GM19395 (cell line): Measurements from ENCODE around the gene UBA52.
"Not testable (repeated sequence)": the region's sequence is repeated elsewhere in the genome, so short reads cannot be mapped to it uniquely, and the experiment has no call there.

Source experiments
- ATAC-seq: cut with Tn5 transposase; IDR thresholded peaks from one replicate; pipeline ENCODE4 v1.9.1; 2021; ENCODE audit warnings: mild to moderate bottlenecking, moderate library complexity; ENCODE audit not compliant: unreplicated experiment

The UBA52 gene

DNA sequence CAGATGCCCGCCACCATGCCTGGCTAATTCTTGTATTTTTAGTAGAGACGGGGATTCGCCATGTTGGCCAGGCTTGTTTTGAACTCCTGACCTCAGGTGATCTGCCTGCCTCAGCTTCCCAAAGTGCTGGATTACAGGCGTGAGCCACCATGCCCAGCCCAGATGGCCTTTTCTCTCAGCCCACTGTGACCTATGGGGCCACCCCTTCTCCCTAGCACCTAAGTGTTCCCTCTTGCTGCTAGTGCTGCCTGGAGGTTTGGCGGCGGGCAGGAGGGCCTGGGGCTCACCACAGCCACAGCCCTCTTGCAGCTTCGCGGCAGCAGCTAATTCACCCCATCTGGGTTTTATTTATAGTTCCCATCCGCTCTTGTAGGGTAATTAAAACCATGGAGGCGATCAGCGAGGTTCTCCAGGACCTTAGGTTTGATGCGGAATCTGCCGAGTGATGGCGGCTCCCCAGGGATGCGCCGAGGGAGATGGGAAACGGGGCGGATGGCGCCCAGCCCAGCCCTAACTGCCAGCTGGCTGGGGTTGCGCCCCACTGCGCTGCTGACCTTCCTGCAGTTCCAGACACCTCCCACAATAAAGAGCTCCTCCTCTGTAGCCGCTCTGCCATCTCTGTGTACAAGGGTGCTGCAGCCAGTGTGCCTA is 20.2 kb downstream of the UBA52 start:
- ATAC-seq, result no peak

DNA sequence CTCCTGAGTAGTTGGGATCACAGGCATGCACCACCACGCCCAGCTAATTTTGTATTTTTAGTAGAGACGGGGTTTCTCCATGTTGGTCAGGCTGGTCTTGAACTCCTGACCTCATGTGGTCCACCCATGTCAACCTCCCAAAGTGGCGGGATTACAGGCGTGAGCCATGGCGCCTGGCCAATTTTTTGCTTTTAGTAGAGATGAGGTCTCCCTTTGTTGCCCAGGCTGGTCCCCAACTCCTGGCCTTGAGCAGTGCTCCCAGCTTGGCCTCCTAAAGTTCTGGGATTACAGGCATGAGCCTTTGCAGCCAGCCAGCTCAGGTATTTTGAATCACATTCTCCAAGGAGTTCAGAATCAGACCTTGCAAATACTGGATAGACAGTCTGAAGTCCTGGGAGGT is 21.1 kb downstream of the UBA52 start:
- not testable (repeated sequence) for ATAC-seq

DNA sequence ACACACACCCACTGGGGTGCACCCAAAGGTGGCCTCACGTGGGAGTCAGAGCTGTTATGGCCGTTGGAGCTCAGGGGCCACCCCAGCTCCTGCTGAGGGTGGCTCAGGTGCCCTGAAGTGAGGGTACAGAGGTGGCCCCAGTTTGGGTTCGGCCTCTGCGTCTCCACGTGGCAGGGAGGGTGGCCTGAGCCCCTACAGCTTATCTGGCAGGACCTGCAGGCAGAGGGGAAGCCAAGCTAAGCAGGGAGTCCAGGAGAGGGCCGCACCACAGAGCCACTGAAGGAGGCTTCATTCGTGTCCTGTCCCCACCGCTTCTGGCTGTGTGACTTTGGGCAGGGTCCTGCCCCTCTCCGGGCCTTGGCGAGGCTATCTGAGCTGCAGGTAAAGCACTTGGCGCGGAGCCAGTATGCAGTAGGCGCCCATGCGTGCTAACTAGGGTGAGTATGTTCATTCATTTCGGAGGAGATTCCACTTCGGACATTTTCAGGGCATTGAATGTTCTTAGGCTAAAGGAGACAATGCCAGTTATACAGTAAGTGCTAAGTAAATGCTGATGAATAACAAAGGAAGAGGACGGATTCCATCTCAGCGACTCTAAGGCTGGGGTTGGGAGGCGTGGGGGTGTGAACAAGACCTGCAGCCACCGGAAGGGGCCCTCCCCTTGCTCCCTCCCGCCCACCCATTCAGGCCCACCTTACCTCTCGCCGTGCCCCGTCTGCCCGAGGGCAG is 21.9 kb downstream of the UBA52 start:
- ATAC-seq, result no peak

DNA sequence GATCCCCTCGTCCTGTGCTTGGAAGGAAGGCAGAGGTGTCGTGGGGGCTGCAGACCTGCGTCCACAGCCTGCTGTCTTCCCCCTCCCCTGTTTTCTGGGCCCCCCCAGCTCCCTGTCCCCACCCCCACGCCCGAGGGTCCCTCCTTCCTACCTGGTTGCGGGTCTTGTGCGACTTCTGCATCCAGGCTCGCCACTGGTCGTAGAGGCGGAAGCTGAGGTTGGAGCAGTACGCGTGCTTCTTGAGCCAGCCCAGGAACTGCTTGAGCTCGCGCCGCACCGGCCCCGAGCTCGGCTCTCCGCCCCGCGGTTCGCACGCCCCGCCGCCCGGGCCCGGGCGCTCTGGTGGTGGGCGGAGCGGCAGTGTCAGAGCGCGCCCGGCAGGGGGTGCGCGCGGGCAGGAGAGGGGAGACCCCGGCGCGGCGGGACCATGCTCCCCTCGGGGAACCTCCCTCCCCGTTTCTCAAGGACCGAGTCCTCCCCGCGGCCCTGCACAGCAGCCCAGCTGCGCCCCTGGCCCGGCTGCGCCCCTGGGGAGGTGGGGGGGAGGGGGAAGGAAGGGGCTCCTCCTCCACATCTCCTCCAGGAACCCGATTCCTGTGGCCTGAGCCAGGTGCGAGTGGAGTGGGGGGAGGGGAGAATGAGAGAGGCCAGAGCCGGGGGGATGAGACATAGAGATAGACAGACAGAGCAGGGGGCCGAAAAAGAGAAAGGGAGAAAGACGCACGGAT is 22.6 kb downstream of the UBA52 start:
- no peak for ATAC-seq

DNA sequence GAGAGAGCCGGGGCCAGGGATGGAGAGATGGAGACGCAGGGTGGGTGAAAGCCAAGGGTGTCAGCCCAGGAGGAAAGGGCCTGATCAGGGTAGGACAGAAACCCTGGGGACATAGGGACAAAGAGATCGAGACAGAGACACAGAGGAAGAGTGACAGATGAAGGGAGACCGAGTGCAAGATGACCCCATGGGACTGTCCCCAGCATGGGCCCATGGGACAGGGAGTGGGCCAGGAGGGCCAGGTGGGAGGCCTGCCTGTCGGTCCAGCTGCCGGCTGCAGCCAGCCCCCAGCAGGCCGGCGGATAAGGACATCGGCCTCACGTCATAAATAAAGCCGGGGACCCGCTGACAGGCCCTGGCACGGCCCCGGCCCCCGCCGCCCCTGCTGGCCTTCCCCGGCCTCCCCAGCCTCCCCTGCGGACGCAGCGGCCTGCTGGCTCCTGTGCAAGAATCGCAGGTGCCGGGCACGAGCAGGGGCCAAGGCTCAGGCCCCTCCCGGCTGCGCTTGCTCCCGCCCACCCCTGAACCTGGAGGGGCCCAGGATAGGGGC is 23.2 kb downstream of the UBA52 start:
- ATAC-seq, result no peak

DNA sequence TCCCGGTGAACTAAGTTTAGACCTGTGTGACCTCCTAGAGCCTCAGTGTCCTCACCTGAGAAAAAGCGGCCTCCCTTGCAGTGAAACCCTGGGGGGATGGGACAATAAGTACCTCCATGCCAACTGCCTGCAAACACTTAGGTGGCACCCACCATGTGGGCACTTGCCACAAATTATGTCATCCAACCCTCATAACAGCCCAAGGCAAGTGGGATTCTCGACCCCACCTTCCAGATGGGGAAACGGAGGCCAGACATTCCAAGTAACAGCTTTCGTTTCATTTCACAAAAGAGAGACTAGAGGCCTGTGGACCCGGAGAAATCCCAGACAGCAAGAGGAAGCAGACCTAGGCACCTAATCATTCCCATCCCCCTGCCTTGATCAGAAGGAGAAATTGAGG is 23.8 kb downstream of the UBA52 start:
- ATAC-seq, result no peak

DNA sequence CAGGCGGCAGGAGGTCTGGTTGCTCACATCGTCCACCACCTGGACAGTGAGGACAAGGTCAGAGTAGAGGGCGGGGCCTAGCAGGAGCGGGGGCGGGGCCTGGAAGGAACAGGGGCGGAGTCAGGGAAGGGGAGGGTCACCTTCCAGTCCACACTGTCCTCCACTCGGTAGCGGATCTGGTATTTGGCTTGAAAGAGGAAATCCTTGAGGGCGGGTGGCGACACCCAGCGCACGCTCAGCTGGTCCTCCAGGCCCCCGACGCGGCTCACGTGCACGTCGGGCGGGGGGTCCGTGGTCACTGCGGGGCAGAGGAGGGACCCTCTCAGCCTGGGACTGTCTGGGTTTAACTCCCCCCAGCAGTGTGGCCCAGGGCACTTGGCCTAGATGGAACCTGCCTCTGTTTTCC is 25.1 kb downstream of the UBA52 start:
- no peak for ATAC-seq

DNA sequence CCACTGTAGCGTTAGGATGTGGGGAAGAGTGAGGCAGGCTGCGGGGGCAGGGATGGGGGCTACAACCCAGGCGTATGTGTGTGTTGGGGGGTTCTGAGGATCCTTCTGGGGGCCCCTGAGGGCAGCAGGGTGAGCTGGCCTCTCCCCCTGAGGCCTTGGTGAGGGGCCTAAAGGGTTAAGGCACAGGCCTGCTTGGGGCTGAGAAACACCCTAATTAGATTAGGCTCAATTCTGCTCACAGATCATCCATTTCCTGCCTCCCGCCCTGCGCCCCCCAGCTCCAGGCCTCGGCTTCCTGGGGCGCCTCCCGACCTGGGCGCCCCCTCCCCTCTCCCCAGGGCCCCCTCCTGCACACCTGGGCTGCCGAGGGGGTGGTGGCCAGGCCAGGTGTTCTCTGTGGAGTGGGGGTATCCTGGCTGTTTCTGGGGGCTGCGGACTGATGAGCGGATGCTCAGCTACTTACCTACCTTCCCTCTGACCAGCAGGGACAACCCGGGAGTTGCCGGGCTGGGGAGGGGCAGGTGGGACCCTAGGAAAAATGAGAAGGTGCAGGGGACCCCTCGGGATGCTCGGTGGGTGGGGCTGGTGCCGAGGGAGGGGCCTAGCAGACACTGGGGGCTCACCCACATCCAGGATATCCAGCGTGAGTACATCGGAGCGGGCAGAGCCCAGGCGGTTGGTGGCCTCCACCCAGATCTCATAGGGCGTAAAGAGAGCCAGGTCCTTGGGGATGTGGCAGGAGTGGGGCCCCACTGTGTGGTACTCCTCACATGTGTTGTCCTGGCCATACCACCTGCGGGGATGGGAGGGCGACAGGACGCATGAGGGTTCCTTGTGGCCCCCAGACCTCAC is 26.4 kb downstream of the UBA52 start:
- no peak for ATAC-seq

DNA sequence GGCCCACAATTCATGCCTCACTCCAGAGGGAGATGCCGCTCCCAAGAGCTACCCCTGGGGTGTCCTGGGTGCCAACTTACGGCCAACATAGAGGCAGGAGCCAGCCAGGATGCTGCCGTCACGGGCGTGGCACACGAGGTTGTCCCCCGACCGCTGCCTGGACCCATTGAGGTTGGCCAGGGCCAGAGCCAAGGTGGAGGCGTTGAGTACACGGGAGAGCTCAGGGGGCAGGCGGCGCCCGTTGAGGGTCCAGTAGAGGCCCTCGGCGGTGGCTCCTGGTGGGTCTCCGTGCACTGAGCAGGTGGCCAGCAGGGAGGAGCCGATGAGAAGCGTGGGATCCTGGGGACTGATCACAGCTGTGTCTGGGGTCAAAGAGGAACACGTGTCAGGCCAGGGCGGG is 27.8 kb downstream of the UBA52 start:
- ATAC-seq, result no peak

DNA sequence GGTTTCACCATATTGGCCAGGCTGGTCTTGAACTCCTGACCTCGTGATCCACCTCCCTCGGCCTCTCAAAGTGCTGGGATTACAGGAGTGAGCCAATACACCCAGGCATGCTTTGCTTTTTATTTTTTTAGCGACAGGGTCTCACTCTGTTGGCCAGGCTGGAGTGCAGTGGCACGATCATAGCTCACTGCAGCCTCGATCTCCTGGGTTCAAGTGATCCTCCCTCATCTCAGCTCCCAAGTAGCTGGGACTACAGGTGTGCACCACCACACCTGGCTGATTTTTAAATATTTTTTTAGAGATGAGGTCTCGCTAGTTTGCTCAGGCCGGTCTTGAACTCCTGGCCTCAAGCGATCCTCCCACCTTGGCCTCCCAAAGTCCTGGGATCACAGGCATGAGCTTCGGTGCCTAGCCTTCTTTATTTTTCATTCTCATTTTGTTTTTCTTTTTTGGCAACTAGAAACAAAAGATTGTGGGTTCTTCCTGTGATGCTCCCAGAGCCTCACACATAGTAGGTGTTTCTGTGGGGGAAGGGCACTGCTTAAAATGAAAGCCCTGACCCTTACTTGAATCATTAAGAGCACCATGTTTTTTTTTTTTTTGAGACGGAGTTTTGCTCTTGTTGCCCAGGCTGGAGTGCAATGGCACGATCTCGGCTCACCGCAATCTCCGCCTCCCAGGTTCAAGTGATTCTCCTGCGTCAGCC is 29.2 kb downstream of the UBA52 start:
- ATAC-seq, result not testable (repeated sequence)

DNA sequence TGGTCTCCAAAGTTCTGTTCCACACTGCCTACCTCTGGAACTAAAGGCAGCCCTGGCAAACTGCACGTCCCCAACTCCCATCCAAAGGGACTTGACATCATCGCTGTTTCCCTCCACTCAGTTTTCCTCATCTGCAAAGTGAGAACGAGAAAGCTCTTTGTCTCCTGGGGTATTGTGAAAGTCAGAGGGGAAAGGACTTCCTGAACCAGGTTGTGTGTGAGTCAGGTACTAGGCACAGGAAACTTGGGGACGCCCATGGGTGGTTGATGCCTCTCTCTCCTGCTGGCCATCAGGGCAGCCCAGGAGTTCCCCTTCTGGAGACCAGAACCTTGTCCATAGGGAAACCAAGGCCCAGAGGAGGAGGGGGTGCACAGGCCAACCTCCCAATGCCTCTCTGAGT is 30.2 kb downstream of the UBA52 start:
- ATAC-seq, result no peak

DNA sequence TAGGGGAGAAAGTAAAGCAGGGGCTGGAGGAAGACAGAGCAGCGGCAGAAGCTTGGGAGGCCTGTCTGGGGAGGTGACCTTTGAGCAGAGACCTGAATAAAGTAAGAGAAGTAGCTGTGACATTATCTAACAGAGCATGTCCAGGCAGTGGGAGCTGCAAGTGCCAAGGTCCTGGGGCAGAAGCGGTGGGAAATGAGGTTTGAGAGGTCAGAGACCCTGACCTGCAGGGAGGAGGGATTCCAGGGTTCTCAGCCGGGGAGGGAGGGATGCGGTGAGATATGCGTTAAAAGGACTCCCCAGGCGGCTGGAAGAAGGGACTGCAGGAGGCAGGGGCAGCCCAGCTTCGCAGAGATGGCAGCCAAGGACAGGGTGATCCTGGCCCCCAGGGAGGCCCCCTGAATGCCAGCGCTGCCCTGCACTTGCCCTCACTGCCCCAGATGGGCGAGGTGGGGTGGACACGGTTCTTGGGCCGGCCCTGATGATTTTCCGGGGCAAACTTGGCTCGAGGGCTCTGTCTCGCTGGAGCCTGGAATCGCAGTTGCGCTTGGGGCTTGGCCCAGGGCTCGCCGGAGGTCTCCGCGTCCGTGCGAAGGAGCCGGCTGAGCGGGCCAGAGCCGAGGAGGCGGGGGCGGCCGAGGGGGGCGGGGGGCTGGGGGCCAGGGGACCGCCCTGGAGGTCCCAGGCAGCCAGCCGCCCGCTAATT is 31.7 kb downstream of the UBA52 start:
- no peak for ATAC-seq

DNA sequence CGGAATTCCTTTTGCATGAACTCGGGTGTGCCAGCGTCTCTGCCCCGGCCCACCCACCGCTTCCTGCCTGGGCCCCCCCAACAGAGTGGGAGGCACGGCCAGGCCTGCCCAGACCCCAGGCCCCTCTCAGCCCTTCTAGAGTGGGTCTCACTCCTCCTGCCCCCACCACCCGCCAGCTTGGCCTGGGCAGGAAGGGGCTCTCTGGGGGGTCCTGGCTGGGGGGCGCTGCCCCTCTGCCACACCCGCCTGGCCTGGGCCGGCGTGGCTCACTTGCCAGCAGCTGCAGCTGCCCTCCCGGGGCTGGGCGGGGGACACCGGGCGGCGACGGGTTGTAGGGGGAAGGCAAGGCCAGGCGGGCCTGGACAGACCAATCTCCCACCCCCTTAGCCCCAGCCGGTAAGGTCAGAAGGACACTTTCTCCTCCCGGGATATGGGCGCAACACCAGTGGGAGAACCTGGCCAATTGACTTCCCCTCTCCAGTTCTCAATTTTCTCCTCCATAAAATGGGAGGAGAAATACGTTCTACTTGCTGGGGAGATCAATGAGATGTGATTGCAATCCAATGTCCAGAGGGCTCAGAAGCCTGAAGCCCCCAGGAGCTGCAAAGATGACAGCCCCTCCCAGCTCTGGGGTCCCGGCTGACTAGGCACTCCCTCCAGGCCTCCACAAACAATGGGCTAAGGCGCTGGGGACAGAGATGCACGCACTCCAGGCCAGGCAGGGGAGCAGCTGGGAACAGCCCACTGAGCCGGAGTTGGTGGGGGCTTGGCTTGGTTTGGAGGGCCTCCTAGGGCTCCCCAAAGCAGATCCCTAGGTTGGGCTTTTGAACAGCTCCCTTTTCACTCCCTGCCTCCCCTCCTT is 32.5 kb downstream of the UBA52 start:
- ATAC-seq, result no peak

DNA sequence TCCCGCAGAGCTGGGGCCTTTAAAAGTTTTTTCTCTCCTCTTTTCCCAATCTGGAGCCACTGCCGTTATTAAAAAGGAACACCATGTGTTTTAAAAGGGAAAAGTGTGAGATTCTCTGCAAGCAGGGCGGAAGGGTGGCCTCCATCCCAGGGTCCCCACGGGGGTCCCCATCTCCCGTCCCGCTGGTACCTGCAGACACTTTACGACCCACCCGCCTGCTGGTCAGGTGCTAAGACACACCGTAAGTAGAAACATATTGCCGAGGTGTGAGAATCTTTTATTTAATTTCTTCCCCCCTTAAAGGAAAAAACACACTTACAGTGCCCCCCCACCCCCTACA is 33.1 kb downstream of the UBA52 start:
- no peak for ATAC-seq

DNA sequence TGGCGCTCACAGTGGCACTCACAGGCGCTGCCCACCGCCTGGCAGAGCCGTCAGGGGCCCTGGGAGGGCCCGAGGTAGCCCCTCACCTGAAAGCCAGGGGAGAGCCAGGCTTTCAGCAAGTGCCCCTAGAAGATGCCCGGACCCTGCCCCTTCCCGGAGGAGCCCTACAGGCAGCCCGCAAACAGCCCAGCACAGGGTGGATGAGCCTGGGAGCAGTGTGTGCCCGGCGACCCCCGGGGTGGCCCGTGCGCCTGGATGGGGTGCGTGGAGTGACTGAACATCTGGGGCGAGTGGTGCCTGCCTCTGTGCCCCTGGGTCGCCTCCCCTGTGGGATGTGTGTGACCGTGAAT is 33.5 kb downstream of the UBA52 start:
- no peak for ATAC-seq

DNA sequence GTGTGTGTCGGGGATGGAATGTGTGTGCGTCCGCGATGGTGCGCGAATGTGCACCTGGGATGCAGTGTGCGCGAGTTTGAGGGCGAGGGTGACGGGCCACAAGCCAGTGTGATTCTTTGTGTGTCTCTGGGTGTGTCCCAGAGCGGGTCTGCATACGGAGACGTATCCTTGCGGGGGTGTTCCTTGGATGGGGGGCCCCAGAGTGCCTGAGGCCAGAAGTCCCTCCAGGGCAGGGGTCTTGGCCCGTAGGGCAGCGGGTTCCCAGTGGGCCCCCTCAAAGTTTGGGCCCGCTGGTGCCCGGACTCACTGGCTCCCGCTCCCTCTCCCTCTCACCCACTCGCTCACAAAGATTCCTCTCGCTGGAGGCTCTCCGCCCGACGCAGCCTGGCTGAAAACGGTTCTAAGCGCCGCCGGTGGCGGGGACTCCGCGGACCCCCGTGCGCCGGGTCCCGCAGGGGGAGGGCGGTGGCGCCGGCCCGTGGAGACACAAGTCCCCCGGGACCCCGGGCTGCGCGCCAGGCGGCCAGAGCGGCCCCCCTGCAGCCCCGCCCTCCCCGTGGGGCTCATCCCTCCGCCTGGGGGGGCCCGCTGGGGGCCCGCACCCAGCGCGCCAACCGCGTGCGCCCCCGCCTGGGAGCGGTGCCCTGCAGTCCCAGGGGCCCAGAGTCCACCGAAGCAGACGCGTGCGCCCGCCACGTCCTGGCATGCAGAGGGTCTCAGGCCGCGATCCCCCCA is 34.1 kb downstream of the UBA52 start:
- no peak for ATAC-seq

DNA sequence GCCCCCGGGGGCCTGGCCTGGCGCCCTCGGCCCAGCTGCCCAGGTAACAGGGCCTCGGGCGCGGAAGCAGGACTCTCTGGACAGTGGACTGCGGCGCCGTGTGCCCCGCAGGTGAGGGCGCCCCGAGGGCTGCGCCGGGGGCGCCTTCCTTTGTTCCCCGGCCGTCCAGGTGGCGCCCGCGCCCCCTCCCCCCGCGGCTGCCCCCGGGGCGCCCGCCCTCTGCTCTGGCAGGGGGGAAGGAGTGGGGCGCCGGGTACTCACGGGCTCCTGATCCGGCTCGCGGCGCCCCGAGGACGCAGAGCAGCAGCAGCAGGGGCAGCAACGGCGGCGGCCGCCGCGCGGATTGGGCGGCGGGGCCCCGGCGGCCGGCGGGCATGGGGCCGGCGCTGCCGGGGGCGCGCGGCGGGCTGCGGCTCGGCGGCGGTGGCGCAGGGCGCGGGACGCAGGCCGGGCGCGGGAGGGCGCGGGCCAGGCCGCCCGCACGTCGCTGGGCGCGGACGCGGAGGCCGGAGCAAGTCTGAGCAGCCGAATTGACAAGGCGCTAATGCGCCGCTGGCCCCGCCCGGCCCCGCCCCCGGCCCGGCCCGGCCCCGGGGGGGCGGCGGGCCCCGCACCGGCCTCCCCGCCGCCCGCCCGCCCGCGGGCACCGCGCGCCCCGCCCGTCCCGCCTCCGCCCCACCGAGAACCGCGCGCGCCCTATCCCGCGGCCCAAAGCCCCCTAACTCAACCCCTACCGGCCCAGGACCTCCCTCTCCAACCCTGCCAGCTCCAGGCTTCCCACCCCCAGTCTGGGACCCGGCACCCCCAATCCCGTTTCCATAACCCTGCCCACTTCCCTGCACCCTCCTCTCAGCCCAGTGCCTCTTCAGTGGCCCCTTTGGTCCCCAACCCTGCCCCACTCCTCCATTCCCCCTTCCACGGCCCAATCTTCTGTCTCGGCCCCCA is 34.9 kb downstream of the UBA52 start, which contains the start of gene CRLF1:
Gene CRLF1 (minus strand): TSS at position 519 of the 945 bp plus-strand sequence. CDS start 143 bp downstream, at position 376.
- no peak for ATAC-seq
